ENCODE data around the gene TNS3. TPM values are rescaled to one million over a fixed set of nuclear protein-coding genes. Genes with fewer than 3 reads are reported as not detected.

Gene TNS3
- total and polyA plus RNA-seq, 9 of the 15 experiments (the other 6 are each of a cell fraction or from before 2014, with no cell fraction given) = 0.20 TPM; not detected in 8

GRCh38 chr7:47273088-47273487 is 308.8 kb downstream of the TNS3 start:
- DNase-seq (ENCODE audit: extremely low read depth in 1 of 4, low spot score in 3 of 4) (no peak), FAIRE-seq (no peak), ATAC-seq (no peak)
- Histone ChIP-seq H3K27me3 (ENCODE audit: control insufficient read depth in 2 of 2, insufficient read depth in 2 of 2, low read length in 2 of 2) (peaks cover 11 to 44% of the 10 kb centered on the region in 2 experiments; a peak in 3 of 5 replicates), H3K4me3 (no peak overlapping the region), H3K4me2 (ENCODE audit: insufficient read depth, low read length) (no peak overlapping the region), H3K79me2 (ENCODE audit: control insufficient read depth, insufficient read depth, low read length) (no peaks in the 10 kb centered on the region), H3K9me3 (replicated peaks; ENCODE audit: control insufficient read depth, insufficient read depth, low read depth, low read length) (no peaks in the 10 kb centered on the region), H3K27ac (ENCODE audit: extremely low read depth, low read depth, low read length) (no peak overlapping the region), H4K20me1 (replicated peaks; ENCODE audit: control insufficient read depth, insufficient read depth, low read length) (no peaks in the 10 kb centered on the region; the same call in 1 of the 2 replicates), H2AFZ (ENCODE audit: low read depth, low read length) (no peak overlapping the region), H3K9ac (ENCODE audit: insufficient read depth in 1 of 2, low read depth in 2 of 2, low read length in 2 of 2) (no peak overlapping the region), H3K9me1 (ENCODE audit: control insufficient read depth, insufficient read depth, low read length) (no peaks in the 10 kb centered on the region), H3K36me3 (ENCODE audit: control insufficient read depth, insufficient read depth, low read length) (no peaks in the 10 kb centered on the region), H3K4me1 (replicated peaks in 1 of 2; ENCODE audit: control insufficient read depth in 2 of 2, insufficient read depth in 2 of 2, low read length in 2 of 2) (no peaks in the 10 kb centered on the region)
- intact Hi-C loops (cut with micrococcal nuclease) = no loop called here
- BruUV-seq (replicated peaks) = no TSS peak
- POLR2A ChIA-PET = no interaction called here
- WGBS (ENCODE audit: insufficient coverage, low coverage, missing lambda C conversion rate) = 6% methylated on average over 4 of the region's 4 CpGs
- CTCF ChIA-PET (ENCODE audit: low intra/inter-chr PET ratio) = no interaction called here
- in situ Hi-C loops (cut with MboI) = no loop called here
- TF ChIP-seq, protein P1, sequence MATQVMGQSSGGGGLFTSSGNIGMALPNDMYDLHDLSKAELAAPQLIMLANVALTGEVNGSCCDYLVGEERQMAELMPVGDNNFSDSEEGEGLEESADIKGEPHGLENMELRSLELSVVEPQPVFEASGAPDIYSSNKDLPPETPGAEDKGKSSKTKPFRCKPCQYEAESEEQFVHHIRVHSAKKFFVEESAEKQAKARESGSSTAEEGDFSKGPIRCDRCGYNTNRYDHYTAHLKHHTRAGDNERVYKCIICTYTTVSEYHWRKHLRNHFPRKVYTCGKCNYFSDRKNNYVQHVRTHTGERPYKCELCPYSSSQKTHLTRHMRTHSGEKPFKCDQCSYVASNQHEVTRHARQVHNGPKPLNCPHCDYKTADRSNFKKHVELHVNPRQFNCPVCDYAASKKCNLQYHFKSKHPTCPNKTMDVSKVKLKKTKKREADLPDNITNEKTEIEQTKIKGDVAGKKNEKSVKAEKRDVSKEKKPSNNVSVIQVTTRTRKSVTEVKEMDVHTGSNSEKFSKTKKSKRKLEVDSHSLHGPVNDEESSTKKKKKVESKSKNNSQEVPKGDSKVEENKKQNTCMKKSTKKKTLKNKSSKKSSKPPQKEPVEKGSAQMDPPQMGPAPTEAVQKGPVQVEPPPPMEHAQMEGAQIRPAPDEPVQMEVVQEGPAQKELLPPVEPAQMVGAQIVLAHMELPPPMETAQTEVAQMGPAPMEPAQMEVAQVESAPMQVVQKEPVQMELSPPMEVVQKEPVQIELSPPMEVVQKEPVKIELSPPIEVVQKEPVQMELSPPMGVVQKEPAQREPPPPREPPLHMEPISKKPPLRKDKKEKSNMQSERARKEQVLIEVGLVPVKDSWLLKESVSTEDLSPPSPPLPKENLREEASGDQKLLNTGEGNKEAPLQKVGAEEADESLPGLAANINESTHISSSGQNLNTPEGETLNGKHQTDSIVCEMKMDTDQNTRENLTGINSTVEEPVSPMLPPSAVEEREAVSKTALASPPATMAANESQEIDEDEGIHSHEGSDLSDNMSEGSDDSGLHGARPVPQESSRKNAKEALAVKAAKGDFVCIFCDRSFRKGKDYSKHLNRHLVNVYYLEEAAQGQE (IDR thresholded peaks at IDR 0.05; ENCODE audit: borderline replicate concordance) = no peak
- TF ChIP-seq, protein P1 (CRISPR knock-in tag; IDR thresholded peaks at IDR 0.05; ENCODE audit: low read depth) = no peak
- no peak for TF ChIP-seq BHLHE40 (IDR thresholded peaks at IDR 0.05; ENCODE audit: low read length)
- TF ChIP-seq ZBTB40 (IDR thresholded peaks at IDR 0.05) = no peak
- no peak for TF ChIP-seq ZBTB40 (CRISPR knock-in tag; IDR thresholded peaks at IDR 0.05)
